ENCODE results near the gene KRT13. TPM values are rescaled to one million over a fixed set of nuclear protein-coding genes. Genes with fewer than 3 reads are reported as not detected.

The KRT13 gene
- total and polyA plus RNA-seq, 2 experiments from 2014 or later = not detected

DNA sequence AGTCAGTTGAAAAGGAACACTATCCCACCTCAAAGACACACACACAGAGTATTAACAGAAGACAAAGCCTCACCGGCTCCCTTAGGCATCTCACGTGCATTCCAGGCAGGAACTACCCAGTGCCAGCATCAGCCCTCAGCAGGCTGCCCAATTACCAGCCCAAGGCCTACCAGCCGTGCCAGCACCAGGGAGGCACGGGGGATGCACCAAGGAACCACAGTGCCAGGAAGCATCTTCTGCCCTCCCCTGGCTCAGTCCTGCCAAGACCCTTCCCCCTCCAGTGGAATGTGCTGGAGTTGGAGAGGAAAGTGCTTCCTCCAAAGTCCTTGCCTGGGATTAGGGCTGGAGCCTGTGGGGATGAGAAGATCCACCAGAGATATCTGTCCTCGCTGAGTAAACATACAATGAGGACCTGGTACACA is 33.7 kb upstream of the KRT13 start:
- Histone ChIP-seq H3K4me3 (no peak overlapping the region), H3K9me2 (ENCODE audit: insufficient read depth) (no peaks in the 10 kb centered on the region), H3K36me3 (ENCODE audit: insufficient read depth) (no peaks in the 10 kb centered on the region), H3K4me1 (ENCODE audit: insufficient read depth) (peaks cover 4% of the 10 kb centered on the region), H2AFZ (peak overlapping the region; percentile 52; the same call in 1 of the 2 replicates), H3K27me3 (ENCODE audit: insufficient read depth) (no peaks in the 10 kb centered on the region), H3K4me2 (0 out of 2 replicates have a peak overlapping the region, but pooled peaks have one; percentile 38), H3F3A (replicated peaks; ENCODE audit: low read depth) (no peaks in the 10 kb centered on the region), H4K20me1 (replicated peaks; ENCODE audit: insufficient read depth) (no peaks in the 10 kb centered on the region), H3K79me2 (replicated peaks; ENCODE audit: insufficient read depth) (no peaks in the 10 kb centered on the region), H3K27ac (ENCODE audit: low read depth) (no peak overlapping the region)
- Mint-ChIP-seq H3K27ac (no peak overlapping the region), H3K9me3 (no peaks in the 10 kb centered on the region), H3K27me3 (ENCODE audit: insufficient read depth, low read depth, poor library complexity) (peaks cover 14% of the 10 kb centered on the region), H3K36me3 (ENCODE audit: low read depth) (no peaks in the 10 kb centered on the region), H3K4me3 (no peak overlapping the region), H3K4me1 (peaks cover 41% of the 10 kb centered on the region)
- ATAC-seq = peak; percentile 24
- no peak for DNase-seq (ENCODE audit: low spot score)
- TF ChIP-seq EZH2phosphoT487 (IDR thresholded peaks at IDR 0.05; ENCODE audit: unreplicated experiment) = no peak

DNA sequence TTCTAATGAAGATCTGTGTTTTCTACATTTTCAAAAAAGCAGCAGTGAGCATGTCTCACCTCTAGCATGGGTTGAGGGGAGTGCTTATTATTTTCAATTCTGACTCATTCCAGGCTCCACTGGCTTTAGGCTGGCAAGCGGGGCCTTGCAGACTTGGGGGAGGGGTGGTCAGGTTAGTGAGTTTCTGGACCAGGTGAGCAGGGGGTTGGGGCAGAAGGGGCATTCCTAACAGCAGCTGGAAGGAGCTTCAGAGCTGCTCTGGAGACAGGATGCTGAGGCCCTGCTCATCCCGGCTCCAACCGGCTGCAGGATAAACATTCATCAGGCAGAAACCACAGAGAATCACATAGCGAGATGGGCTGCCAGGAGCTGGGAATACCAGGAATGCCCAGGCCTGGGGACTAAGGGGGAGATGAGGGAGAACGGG is 33.2 kb upstream of the KRT13 start:
- ATAC-seq (peak; percentile 17; the same call in 2 of the 3 replicates), DNase-seq (ENCODE audit: low spot score) (peak; percentile 35)
- H3K36me3 ChIP-seq (ENCODE audit: insufficient read depth) = no peaks in the 10 kb centered on the region
- no peak overlapping the region for H3K27ac Mint-ChIP-seq
- H3K36me3 Mint-ChIP-seq (ENCODE audit: low read depth) = no peaks in the 10 kb centered on the region
- H3K4me3 Mint-ChIP-seq = no peak overlapping the region
- peaks cover 4% of the 10 kb centered on the region; the same call in 1 of the 2 replicates for H3K4me1 ChIP-seq (ENCODE audit: insufficient read depth)
- H3K4me1 Mint-ChIP-seq = peaks cover 41% of the 10 kb centered on the region
- H3K9me2 ChIP-seq (ENCODE audit: insufficient read depth) = no peaks in the 10 kb centered on the region
- peak overlapping the region; percentile 52; the same call in 1 of the 2 replicates for H2AFZ ChIP-seq
- H3K27me3 ChIP-seq (ENCODE audit: insufficient read depth) = no peaks in the 10 kb centered on the region
- no peaks in the 10 kb centered on the region for H3F3A ChIP-seq (replicated peaks; ENCODE audit: low read depth)
- H3K27me3 Mint-ChIP-seq (ENCODE audit: insufficient read depth, low read depth, poor library complexity) = peaks cover 14% of the 10 kb centered on the region
- no peaks in the 10 kb centered on the region for H4K20me1 ChIP-seq (replicated peaks; ENCODE audit: insufficient read depth)
- no peak overlapping the region for H3K27ac ChIP-seq (ENCODE audit: low read depth)
- H3K9me3 Mint-ChIP-seq = no peaks in the 10 kb centered on the region
- H3K4me2 ChIP-seq = 0 out of 2 replicates have a peak overlapping the region, but pooled peaks have one; percentile 38
- no peaks in the 10 kb centered on the region for H3K79me2 ChIP-seq (replicated peaks; ENCODE audit: insufficient read depth)
- H3K4me3 ChIP-seq = no peak overlapping the region
- TF ChIP-seq NANOG (IDR thresholded peaks at IDR 0.05; ENCODE audit: borderline replicate concordance) = no peak
- no peak for TF ChIP-seq REST (IDR thresholded peaks at IDR 0.05; ENCODE audit: unreplicated experiment)
- no peak for TF ChIP-seq ZNF331 (CRISPR knock-in tag; IDR thresholded peaks at IDR 0.05; ENCODE audit: low read depth)
- no peak for TF ChIP-seq ZNF114 (CRISPR knock-in tag; IDR thresholded peaks at IDR 0.05)
- TF ChIP-seq POLR2AphosphoS5 (IDR thresholded peaks at IDR 0.05; ENCODE audit: low read depth) = no peak
- TF ChIP-seq CREB1 (CRISPR knock-in tag; IDR thresholded peaks at IDR 0.05; ENCODE audit: low read depth) = no peak
- TF ChIP-seq EZH2 (IDR thresholded peaks at IDR 0.05; ENCODE audit: low read depth, unreplicated experiment) = no peak
- TF ChIP-seq STAT1 (IDR thresholded peaks at IDR 0.05; ENCODE audit: unreplicated experiment) = no peak
- TF ChIP-seq EZH2phosphoT487 (IDR thresholded peaks at IDR 0.05; ENCODE audit: unreplicated experiment) = no peak
- TF ChIP-seq JUNB (IDR thresholded peaks at IDR 0.05; ENCODE audit: unreplicated experiment) = no peak
- TF ChIP-seq ETS1 (IDR thresholded peaks at IDR 0.05) = no peak
- no peak for TF ChIP-seq ZNF462 (CRISPR knock-in tag; IDR thresholded peaks at IDR 0.05)
